ENCODE measurements around the gene ZMYM4. TPM values are rescaled to one million over a fixed set of nuclear protein-coding genes. Genes with fewer than 3 reads are reported as not detected.

The ZMYM4 gene
- total and polyA plus RNA-seq, 10 of the 15 experiments (the other 5 are each of a cell fraction or from before 2014, with no cell fraction given): 8.0 to 37.0 (median 28.1) TPM

DNA sequence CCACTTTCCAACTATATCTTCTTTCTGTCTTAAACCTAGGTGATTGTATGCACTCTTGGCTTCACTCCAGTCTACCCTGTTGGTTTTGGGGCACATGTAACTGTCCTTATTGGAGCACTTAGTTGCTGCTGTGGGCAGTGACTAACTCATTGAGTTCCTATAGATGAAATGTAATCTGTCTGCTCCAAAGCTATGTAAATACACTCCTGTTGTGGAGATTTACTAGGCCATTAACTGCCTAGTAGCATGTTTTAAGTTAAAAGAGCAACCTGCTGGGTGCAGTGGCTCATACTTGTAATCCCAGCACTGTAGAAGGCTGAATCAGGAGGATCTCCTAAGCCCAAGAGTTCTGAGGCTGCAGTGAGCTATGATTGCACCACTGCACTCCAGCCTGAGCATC is 137.6 kb downstream of the ZMYM4 start:
- Histone ChIP-seq H4K20me1 (ENCODE audit: control insufficient read depth, insufficient read depth) (no peaks in the 10 kb centered on the region), H3K27ac (ENCODE audit: control insufficient read depth, insufficient read depth) (no peak overlapping the region), H2AFZ (ENCODE audit: control insufficient read depth, low read depth, low read length) (no peak overlapping the region), H3K27me3 (replicated peaks in 1 of 2; ENCODE audit: control insufficient read depth in 2 of 2, insufficient read depth in 2 of 2, low read length in 1 of 2) (no peaks in the 10 kb centered on the region), H3K79me2 (ENCODE audit: control insufficient read depth, insufficient read depth, low read length) (no peaks in the 10 kb centered on the region), H3K36me3 (ENCODE audit: control insufficient read depth in 2 of 2, insufficient read depth in 2 of 2, low read length in 1 of 2) (peaks cover 1 to 19% of the 10 kb centered on the region in 2 experiments; a peak in 2 of 4 replicates), H3K4me3 (no peak overlapping the region), H3K9ac (ENCODE audit: control insufficient read depth, insufficient read depth, low read length) (no peak overlapping the region), H3K4me1 (ENCODE audit: control insufficient read depth, insufficient read depth, low read length) (no peaks in the 10 kb centered on the region), H3K4me2 (ENCODE audit: control insufficient read depth, insufficient read depth) (no peak overlapping the region), H3K9me3 (replicated peaks; ENCODE audit: control insufficient read depth, insufficient read depth, low read length) (no peaks in the 10 kb centered on the region)
- SMC1A ChIA-PET (ENCODE audit: uncharacterized antibody, unreplicated experiment): no interaction called here
- POLR2A ChIA-PET: no interaction called here
- DNase-seq (ENCODE audit: low read depth, low spot score): no peak
- intact Hi-C loops (cut with micrococcal nuclease; ENCODE audit: unreplicated experiment): no loop called here
- TF ChIP-seq IRF4 (IDR thresholded peaks at IDR 0.05; ENCODE audit: low read depth, low read length): no peak
- no peak for TF ChIP-seq PAX5 (IDR thresholded peaks at IDR 0.05; ENCODE audit: borderline replicate concordance, low read depth, low read length)
- no peak for TF ChIP-seq MTA2 (IDR thresholded peaks at IDR 0.05; ENCODE audit: low read depth)
- TF ChIP-seq ZNF24 (IDR thresholded peaks at IDR 0.05): no peak
- TF ChIP-seq ZNF622 (IDR thresholded peaks at IDR 0.05): no peak
- no peak for TF ChIP-seq IKZF1 (conservative IDR thresholded peaks at IDR 0.05)
- TF ChIP-seq SIN3A (IDR thresholded peaks at IDR 0.05; ENCODE audit: low read depth, low read length): no peak
- TF ChIP-seq, protein P1, sequence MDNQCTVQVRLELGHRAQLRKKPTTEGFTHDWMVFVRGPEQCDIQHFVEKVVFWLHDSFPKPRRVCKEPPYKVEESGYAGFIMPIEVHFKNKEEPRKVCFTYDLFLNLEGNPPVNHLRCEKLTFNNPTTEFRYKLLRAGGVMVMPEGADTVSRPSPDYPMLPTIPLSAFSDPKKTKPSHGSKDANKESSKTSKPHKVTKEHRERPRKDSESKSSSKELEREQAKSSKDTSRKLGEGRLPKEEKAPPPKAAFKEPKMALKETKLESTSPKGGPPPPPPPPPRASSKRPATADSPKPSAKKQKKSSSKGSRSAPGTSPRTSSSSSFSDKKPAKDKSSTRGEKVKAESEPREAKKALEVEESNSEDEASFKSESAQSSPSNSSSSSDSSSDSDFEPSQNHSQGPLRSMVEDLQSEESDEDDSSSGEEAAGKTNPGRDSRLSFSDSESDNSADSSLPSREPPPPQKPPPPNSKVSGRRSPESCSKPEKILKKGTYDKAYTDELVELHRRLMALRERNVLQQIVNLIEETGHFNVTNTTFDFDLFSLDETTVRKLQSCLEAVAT (IDR thresholded peaks at IDR 0.05): no peak
- no peak for TF ChIP-seq TCF3 (IDR thresholded peaks at IDR 0.05; ENCODE audit: borderline replicate concordance, insufficient read depth, low read depth, low read length)
- no peak for TF ChIP-seq TBL1XR1 (IDR thresholded peaks at IDR 0.05; ENCODE audit: low read depth, low read length)
- TF ChIP-seq FOXM1 (IDR thresholded peaks at IDR 0.05; ENCODE audit: low read depth, low read length): no peak
- no peak for TF ChIP-seq NFYB (IDR thresholded peaks at IDR 0.05; ENCODE audit: insufficient read depth, low read depth, low read length)
- no peak for TF ChIP-seq WRNIP1 (IDR thresholded peaks at IDR 0.05; ENCODE audit: borderline replicate concordance, low read depth, low read length)
- TF ChIP-seq BCL11A (IDR thresholded peaks at IDR 0.05; ENCODE audit: low read depth, low read length): no peak
- no peak for TF ChIP-seq SMAD1 (IDR thresholded peaks at IDR 0.05; ENCODE audit: low read depth, partially characterized antibody)
- no peak for TF ChIP-seq RBBP5 (conservative IDR thresholded peaks at IDR 0.05)
- in situ Hi-C loops (cut with MboI): no loop called here
- RAD21 ChIA-PET (ENCODE audit: unreplicated experiment): no interaction called here
- no peak for ATAC-seq
- CTCF ChIA-PET: interaction anchor here (1.3 kb wide), 1 partner anchor 46 kb away, joined by 5 read pairs; no protein-coding TSS in a partner anchor
- FAIRE-seq: no peak
- no TSS peak for BruUV-seq (replicated peaks)

All from GM12878 (cell line).